DND-41 (cell line): Measurements from ENCODE around the gene PPP1R37.

Source experiments
- CTCF ChIP-seq: IDR thresholded peaks from 2 replicates; pipeline ENCODE4 v1.5.1; 2012; ENCODE audit warnings: borderline replicate concordance, low read length, moderate library complexity, mild to moderate bottlenecking; ENCODE audit not compliant: poor library complexity, severe bottlenecking; ENCODE audit errors: extremely low read depth
- EZH2 ChIP-seq: IDR thresholded peaks from 3 replicates; pipeline ENCODE4 v1.6.1; 2012; ENCODE audit warnings: borderline replicate concordance, low read depth, mild to moderate bottlenecking, moderate library complexity, low read length, inconsistent platforms; ENCODE audit not compliant: severe bottlenecking

- TF ChIP-seq EZH2 (no peak), CTCF (no peak)
Observed at GRCh38 chr19:45071969-45072790, 20.8 kb upstream of the PPP1R37 start.
